ENCODE results near the gene GRM8. TPM values are rescaled to one million over a fixed set of nuclear protein-coding genes. Genes with fewer than 3 reads are reported as not detected.

GRM8 gene
- polyA plus RNA-seq, 1 donor (not counting 4 experiments of a cell fraction or from before 2014, with no cell fraction given): not detected

- H3K27me3 ChIP-seq (ENCODE audit: control insufficient read depth, extremely low read depth, insufficient read depth, low read length): no peaks in the 10 kb centered on the region
- no peak overlapping the region for H3K4me3 ChIP-seq (ENCODE audit: control insufficient read depth in 2 of 3, extremely low read depth in 1 of 3, insufficient read depth in 2 of 3, low read depth in 1 of 3, low read length in 3 of 3)
- no peaks in the 10 kb centered on the region for H3K79me2 ChIP-seq (ENCODE audit: control insufficient read depth, insufficient read depth, low read length)
- dilution Hi-C loops (cut with MboI; ENCODE audit: extremely low pct_ligation_motif_present, low sequenced_read_pairs): no loop called here
- no peak overlapping the region for H3K9ac ChIP-seq (ENCODE audit: control insufficient read depth, extremely low read depth, insufficient read depth, low read length)
- no peaks in the 10 kb centered on the region for H3K9me1 ChIP-seq (ENCODE audit: control insufficient read depth, extremely low read depth, insufficient read depth, low read length)
- H3K4me2 ChIP-seq (ENCODE audit: control insufficient read depth, extremely low read depth, insufficient read depth, low read depth, low read length): no peak overlapping the region
- no peaks in the 10 kb centered on the region for H3K4me1 ChIP-seq (ENCODE audit: control insufficient read depth, extremely low read depth, insufficient read depth, low read length)
- no peaks in the 10 kb centered on the region for H3K9me3 ChIP-seq (ENCODE audit: control insufficient read depth, low read depth, low read length)
- DNase-seq (ENCODE audit: low read depth, low spot score): no peak
- no peak overlapping the region for H2AFZ ChIP-seq (ENCODE audit: control insufficient read depth, low read length)
- H4K20me1 ChIP-seq (ENCODE audit: control insufficient read depth, extremely low read depth, insufficient read depth, low read length): no peaks in the 10 kb centered on the region
- no peak for TF ChIP-seq EZH2 (IDR thresholded peaks at IDR 0.05; ENCODE audit: low read length)
- TF ChIP-seq CTCF (optimal IDR thresholded peaks at IDR 0.05 in 1 of 3, IDR thresholded peaks at IDR 0.05 in 1 of 3, conservative IDR thresholded peaks at IDR 0.05 in 1 of 3; ENCODE audit: extremely low read depth in 1 of 3, insufficient read depth in 2 of 3, low read length in 3 of 3): no peak
- FAIRE-seq: no peak
- H3K36me3 ChIP-seq (ENCODE audit: control insufficient read depth in 2 of 2, extremely low read depth in 1 of 2, insufficient read depth in 2 of 2, low read length in 2 of 2): no peaks in the 10 kb centered on the region
- no peak overlapping the region for H3K27ac ChIP-seq (ENCODE audit: control insufficient read depth, insufficient read depth, low read length)
Observed at GRCh38 chr7:126843883-126844282, 408.9 kb downstream of the GRM8 start.

DNA sequence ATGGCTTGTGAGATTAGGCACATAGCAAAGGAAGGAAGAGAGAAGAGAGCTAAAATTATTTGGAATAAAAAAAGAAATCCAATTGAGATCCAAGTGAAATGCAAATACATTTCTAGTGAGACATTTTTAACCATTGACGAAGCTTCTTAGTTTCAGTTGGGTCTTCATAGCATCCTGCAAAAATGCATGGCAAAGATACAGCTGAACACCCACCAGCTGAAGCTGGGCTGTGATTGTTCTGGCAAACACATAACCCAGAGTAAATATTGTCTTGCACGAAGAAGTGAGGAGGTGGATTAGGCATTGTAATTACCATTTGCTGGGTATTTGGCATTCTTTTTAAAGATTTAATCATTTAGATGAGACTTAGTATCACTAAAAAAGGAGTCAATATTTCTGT, 409.4 kb downstream of the GRM8 start:
- H3K9ac ChIP-seq (ENCODE audit: control insufficient read depth, extremely low read depth, insufficient read depth, low read length): no peak overlapping the region
- no peaks in the 10 kb centered on the region for H3K27me3 ChIP-seq (ENCODE audit: control insufficient read depth, extremely low read depth, insufficient read depth, low read length)
- H3K79me2 ChIP-seq (ENCODE audit: control insufficient read depth, insufficient read depth, low read length): no peaks in the 10 kb centered on the region
- no peak overlapping the region for H3K4me3 ChIP-seq (ENCODE audit: control insufficient read depth in 2 of 3, extremely low read depth in 1 of 3, insufficient read depth in 2 of 3, low read depth in 1 of 3, low read length in 3 of 3)
- FAIRE-seq: no peak
- TF ChIP-seq EZH2 (IDR thresholded peaks at IDR 0.05; ENCODE audit: low read length): no peak
- no peak for TF ChIP-seq CTCF (optimal IDR thresholded peaks at IDR 0.05 in 1 of 3, IDR thresholded peaks at IDR 0.05 in 1 of 3, conservative IDR thresholded peaks at IDR 0.05 in 1 of 3; ENCODE audit: extremely low read depth in 1 of 3, insufficient read depth in 2 of 3, low read length in 3 of 3)
- H3K9me3 ChIP-seq (ENCODE audit: control insufficient read depth, low read depth, low read length): no peaks in the 10 kb centered on the region
- H2AFZ ChIP-seq (ENCODE audit: control insufficient read depth, low read length): no peak overlapping the region
- no peak overlapping the region for H3K4me2 ChIP-seq (ENCODE audit: control insufficient read depth, extremely low read depth, insufficient read depth, low read depth, low read length)
- no peaks in the 10 kb centered on the region for H3K4me1 ChIP-seq (ENCODE audit: control insufficient read depth, extremely low read depth, insufficient read depth, low read length)
- H4K20me1 ChIP-seq (ENCODE audit: control insufficient read depth, extremely low read depth, insufficient read depth, low read length): no peaks in the 10 kb centered on the region
- DNase-seq (ENCODE audit: low read depth, low spot score): no peak
- H3K9me1 ChIP-seq (ENCODE audit: control insufficient read depth, extremely low read depth, insufficient read depth, low read length): no peaks in the 10 kb centered on the region
- dilution Hi-C loops (cut with MboI; ENCODE audit: extremely low pct_ligation_motif_present, low sequenced_read_pairs): no loop called here
- H3K36me3 ChIP-seq (ENCODE audit: control insufficient read depth in 2 of 2, extremely low read depth in 1 of 2, insufficient read depth in 2 of 2, low read length in 2 of 2): no peaks in the 10 kb centered on the region
- no peak overlapping the region for H3K27ac ChIP-seq (ENCODE audit: control insufficient read depth, insufficient read depth, low read length)
